A549 (cell line): ENCODE results near the gene ZFYVE19. TPM values are rescaled to one million over a fixed set of nuclear protein-coding genes. Genes with fewer than 3 reads are reported as not detected.

ENCODE experiments used
- ATAC-seq, 2 experiments: fragments of 200-7000 bp in 1 of 2; fragments of >200 bp in 1 of 2; cut with Nextera tagmentation in 1 of 2; cut with Tn5 transposase in 1 of 2; 3 replicates each; pipeline versions ENCODE4 v1.8.0 to v1.9.1; 2018 to 2020; ENCODE audit warnings: mild to moderate bottlenecking in 1 of 2, moderate library complexity in 1 of 2
- CTCF ChIA-PET: fragments of 300-600 bp; sonication (Branson Sonifier 250); formaldehyde crosslinking; extraction: SDS; loops from one replicate; lab custom pipeline; 2021; ENCODE audit warnings: antibody characterized with exemption, inconsistent platforms; lab: Yijun Ruan, JAX
- POLR2A ChIA-PET: fragments of 350-600 bp; formaldehyde crosslinking; extraction: SDS; loops from one replicate; lab custom pipeline; 2021; ENCODE audit warnings: antibody characterized with exemption, inconsistent platforms; lab: Yijun Ruan, JAX
- DNase-seq, 2 experiments: peaks; one replicate each; pipeline versions ENCODE4 v3.0.0 to v3.0.0-alpha.2; 2011 to 2016; ENCODE audit warnings: low read depth in 1 of 2, low spot score in 1 of 2
- FAIRE-seq: peaks from 2 replicates; lab custom pipeline; 2011; peaks lifted over from hg19 to GRCh38; lab: Jason Lieb, UNC
- H3K27ac ChIP-seq, 2 experiments: fragments of >200 bp; sonication (Bioruptor Twin); formaldehyde crosslinking; 3 replicates each; pipeline ENCODE4 v1.5.1; 2016 to 2017
- H3K4me1 ChIP-seq: fragments of >200 bp; sonication (Bioruptor Twin); formaldehyde crosslinking; 3 replicates; pipeline ENCODE4 v1.6.1; 2016
- H3K4me2 ChIP-seq: fragments of >200 bp; sonication (Bioruptor Twin); formaldehyde crosslinking; 3 replicates; pipeline ENCODE4 v1.6.1; 2016
- H3K4me3 ChIP-seq: fragments of >200 bp; sonication (Bioruptor Twin); formaldehyde crosslinking; 3 replicates; pipeline ENCODE4 v1.5.1; 2016
- H3K9me3 ChIP-seq: fragments of >200 bp; sonication (Bioruptor Twin); formaldehyde crosslinking; 3 replicates; pipeline ENCODE4 v1.6.1; 2016
- EHMT2 ChIP-seq: fragments of 200-600 bp; sonication (generic); IDR thresholded peaks from 2 replicates; pipeline ENCODE4 v1.6.1; 2016; ENCODE audit warnings: antibody characterized with exemption, low read depth, mild to moderate bottlenecking, moderate library complexity
- HES2 ChIP-seq: fragments of >200 bp; sonication (Bioruptor Twin); formaldehyde crosslinking; IDR thresholded peaks from 2 replicates; pipeline ENCODE4 v1.6.1; 2016
- HEYL ChIP-seq: fragments of 250-450 bp; sonication (Bioruptor Pico); IDR thresholded peaks from 2 replicates; pipeline ENCODE4 v1.8.0; 2021; ENCODE audit warnings: mild to moderate bottlenecking, moderate library complexity
- HMGXB4 ChIP-seq: fragments of 250-450 bp; sonication (Bioruptor Pico); IDR thresholded peaks from 2 replicates; pipeline ENCODE4 v1.5.0; 2021; ENCODE audit warnings: mild to moderate bottlenecking, moderate library complexity, borderline replicate concordance
- HOXB13 ChIP-seq: fragments of 250-450 bp; sonication (Bioruptor Pico); IDR thresholded peaks from 2 replicates; pipeline ENCODE4 v1.5.0; 2020; ENCODE audit warnings: low read depth, mild to moderate bottlenecking, moderate library complexity
- HOXB5 ChIP-seq: fragments of 250-450 bp; sonication (Bioruptor Pico); IDR thresholded peaks from 2 replicates; pipeline ENCODE4 v1.5.0; 2020; ENCODE audit warnings: mild to moderate bottlenecking, moderate library complexity
- JUN ChIP-seq, 2 experiments: fragments of >200 bp; sonication (Bioruptor Twin); formaldehyde crosslinking; IDR thresholded peaks; 2 replicates in 1 of 2; 3 replicates in 1 of 2; pipeline ENCODE4 v1.6.1; 2016 to 2017
- KDM5A ChIP-seq: fragments of 200-600 bp; sonication (generic); IDR thresholded peaks from 2 replicates; pipeline ENCODE4 v1.6.1; 2016; ENCODE audit warnings: antibody characterized with exemption, mild to moderate bottlenecking
- MAZ ChIP-seq: fragments of 150-350 bp; IDR thresholded peaks from 2 replicates; pipeline ENCODE4 v1.6.1; 2014; ENCODE audit warnings: antibody characterized with exemption, low read depth, low read length, borderline replicate concordance
- POLR2A ChIP-seq: IDR thresholded peaks from 2 replicates; pipeline ENCODE4 v1.6.1; 2012; ENCODE audit warnings: mild to moderate bottlenecking, low read length
- POLR2AphosphoS2 ChIP-seq: conservative IDR thresholded peaks from 2 replicates; pipeline ENCODE4 v1.6.1; 2012; ENCODE audit warnings: low read length, improper control_type of control experiment, inconsistent platforms
- RAD21 ChIP-seq, 2 experiments: fragments of >200 bp in 1 of 2; sonication (Bioruptor Twin) in 1 of 2; formaldehyde crosslinking in 1 of 2; IDR thresholded peaks in 1 of 2; conservative IDR thresholded peaks in 1 of 2; 2 replicates in 1 of 2; 3 replicates in 1 of 2; pipeline ENCODE4 v1.6.1; 2012 to 2018; ENCODE audit warnings: inconsistent platforms in 1 of 2
- RCOR1 ChIP-seq: fragments of 150-350 bp; IDR thresholded peaks from 2 replicates; pipeline ENCODE4 v1.6.1; 2014; ENCODE audit warnings: antibody characterized with exemption, low read length, low read depth
- RFX5 ChIP-seq: fragments of 450-650 bp; IDR thresholded peaks from 2 replicates; pipeline ENCODE4 v1.7.1; 2014; ENCODE audit warnings: antibody characterized with exemption, mild to moderate bottlenecking, moderate library complexity
- RNF2 ChIP-seq: fragments of 200-600 bp; sonication (generic); IDR thresholded peaks from 2 replicates; pipeline ENCODE4 v1.6.1; 2016; ENCODE audit warnings: low read depth, mild to moderate bottlenecking, antibody characterized with exemption, moderate library complexity, borderline replicate concordance
- SMC3 ChIP-seq: fragments of >200 bp; sonication (Bioruptor Twin); formaldehyde crosslinking; IDR thresholded peaks from 3 replicates; pipeline ENCODE4 v1.6.1; 2018; ENCODE audit warnings: inconsistent platforms
- TFCP2L1 ChIP-seq: fragments of 250-450 bp; sonication (Bioruptor Pico); IDR thresholded peaks from 2 replicates; pipeline ENCODE4 v1.5.0; 2021; ENCODE audit warnings: mild to moderate bottlenecking
- TP53 ChIP-seq: fragments of 250-450 bp; sonication (Bioruptor Pico); IDR thresholded peaks from 2 replicates; pipeline ENCODE4 v1.5.0; 2021; ENCODE audit warnings: mild to moderate bottlenecking, moderate library complexity
- ZSCAN20 ChIP-seq: fragments of 250-450 bp; sonication (Bioruptor Pico); IDR thresholded peaks from 2 replicates; pipeline ENCODE4 v1.8.0; 2022; ENCODE audit warnings: mild to moderate bottlenecking, moderate library complexity
- WGBS: methylation state at CpG from one replicate; pipeline ENCODE4 v1.1.6; 2017; ENCODE audit errors: missing lambda C conversion rate; 5-methylcytosine and 5-hydroxymethylcytosine counted together
- polyA plus RNA-seq, 4 experiments: library from polyadenylated mRNA; depleted of rRNA in 3 of 4; stranded (reverse); fragments of >200 nt; fragmentation: RNase III in 1 of 4; extraction: RNeasy Plus Mini Kit Qiagen cat#74134 plus additional on column Dnase treatment in 1 of 4; gene quantifications; 2 replicates in 3 of 4; 3 replicates in 1 of 4; pipeline ENCODE4 v1.2.3, GENCODE V29; 2011 to 2017
- TF ChIP-seq, protein P1 (sequence below): fragments of 150-350 bp; IDR thresholded peaks from 2 replicates; pipeline ENCODE4 v1.6.1; 2014; ENCODE audit warnings: low read depth, mild to moderate bottlenecking, low read length
- TF ChIP-seq, protein P2 (sequence below): fragments of 250-450 bp; sonication (Bioruptor Pico); IDR thresholded peaks from 2 replicates; pipeline ENCODE4 v1.5.0; 2020; ENCODE audit warnings: low read depth, mild to moderate bottlenecking, moderate library complexity

Gene ZFYVE19
- polyA plus RNA-seq, 2 of the 4 experiments (the other 2 are of a cell fraction) = 15.6 to 25.6 TPM

DNA sequence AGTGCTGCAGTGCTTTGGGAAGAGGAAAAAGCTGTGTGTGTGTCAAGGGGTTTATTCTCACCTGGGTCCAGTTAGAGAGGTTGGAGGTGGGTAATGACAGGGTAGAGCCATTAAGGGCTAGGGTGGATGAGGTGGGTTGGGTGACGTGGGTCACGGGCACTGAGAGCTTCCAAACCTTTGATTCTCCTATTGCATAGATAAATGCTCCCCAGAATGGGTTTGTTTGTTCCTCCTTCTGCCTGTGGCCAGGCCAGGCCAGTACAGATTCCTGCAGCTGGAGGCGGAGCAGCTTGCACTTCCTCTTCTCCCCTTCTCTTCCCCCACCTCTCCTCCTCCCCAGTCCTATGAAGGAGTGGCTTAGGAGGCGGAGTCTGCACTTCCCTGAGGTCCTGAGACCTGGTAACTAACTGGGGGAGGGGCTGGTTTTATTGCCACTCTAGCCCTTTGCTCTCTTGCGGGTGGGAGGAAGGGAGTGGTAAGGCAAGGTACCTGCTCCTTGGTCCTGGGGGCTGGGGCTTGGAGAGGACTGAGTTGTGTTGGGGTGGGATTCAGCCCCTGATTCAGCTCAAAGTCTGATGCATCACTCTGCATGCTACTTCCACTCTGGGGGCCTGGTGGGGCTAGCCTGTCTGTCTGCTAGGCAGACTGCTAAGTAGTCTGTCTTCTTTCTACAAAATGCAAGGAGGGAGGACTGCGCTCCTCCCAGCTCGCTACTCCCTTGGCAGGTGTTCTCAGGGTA, 40.5 kb downstream of the ZFYVE19 start:
- FAIRE-seq = no peak
- Histone ChIP-seq H3K9me3 (no peaks in the 10 kb centered on the region), H3K4me2 (peak overlapping the region; percentile 29), H3K4me3 (no peak overlapping the region), H3K4me1 (peaks cover 23% of the 10 kb centered on the region), H3K27ac (peak overlapping the region; percentile 8 to 58; a peak in 4 of 6 replicates)
- TF ChIP-seq KDM5A (no peak), ZSCAN20 (CRISPR knock-in tag) (no peak), RCOR1 (no peak), RAD21 (conservative IDR thresholded peaks at IDR 0.05 in 1 of 2, IDR thresholded peaks at IDR 0.05 in 1 of 2) (no peak), HOXB13 (CRISPR knock-in tag) (no peak), RFX5 (no peak), HEYL (CRISPR knock-in tag) (no peak), JUN (IDR thresholded peaks at IDR 0.05) (no peak), EHMT2 (no peak), HMGXB4 (CRISPR knock-in tag) (no peak), HES2 (no peak)
- peak; percentile 38 to 64 for DNase-seq
- peak; percentile 78 to 91; a peak in 5 of 6 replicates for ATAC-seq
- WGBS = 71% methylated on average over 6 of the region's 7 CpGs
- ChIA-PET POLR2A (no interaction called here), CTCF (interaction anchor here (0.5 to 8.2 kb wide), 7 partner anchors 9 to 101 kb away, joined by 3 to 82 read pairs (median 3); partner anchors contain the start of gene PPP1R14D)

GRCh38 chr15:40850576-40851112, 43.8 kb downstream of the ZFYVE19 start:
- Histone ChIP-seq H3K27ac (no peak overlapping the region), H3K4me2 (no peak overlapping the region), H3K4me3 (no peak overlapping the region), H3K9me3 (no peaks in the 10 kb centered on the region), H3K4me1 (peaks cover 21% of the 10 kb centered on the region)
- ATAC-seq (no peak), DNase-seq (no peak), FAIRE-seq (no peak)
- WGBS = 78% methylated on average over 8 of the region's 8 CpGs
- ChIA-PET CTCF (interaction anchor here (1.9 to 8.2 kb wide), 2 partner anchors 7 to 43 kb away, joined by 4 to 82 read pairs; partner anchors contain the start of gene VPS18), POLR2A (no interaction called here)
- TF ChIP-seq, protein P1, sequence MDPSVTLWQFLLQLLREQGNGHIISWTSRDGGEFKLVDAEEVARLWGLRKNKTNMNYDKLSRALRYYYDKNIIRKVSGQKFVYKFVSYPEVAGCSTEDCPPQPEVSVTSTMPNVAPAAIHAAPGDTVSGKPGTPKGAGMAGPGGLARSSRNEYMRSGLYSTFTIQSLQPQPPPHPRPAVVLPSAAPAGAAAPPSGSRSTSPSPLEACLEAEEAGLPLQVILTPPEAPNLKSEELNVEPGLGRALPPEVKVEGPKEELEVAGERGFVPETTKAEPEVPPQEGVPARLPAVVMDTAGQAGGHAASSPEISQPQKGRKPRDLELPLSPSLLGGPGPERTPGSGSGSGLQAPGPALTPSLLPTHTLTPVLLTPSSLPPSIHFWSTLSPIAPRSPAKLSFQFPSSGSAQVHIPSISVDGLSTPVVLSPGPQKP = no peak
- no peak for TF ChIP-seq HOXB5 (CRISPR knock-in tag)
- TF ChIP-seq POLR2A = no peak
- no peak for TF ChIP-seq POLR2AphosphoS2
- no peak for TF ChIP-seq JUN (IDR thresholded peaks at IDR 0.05)
- TF ChIP-seq HES2 = no peak
- no peak for TF ChIP-seq KDM5A
- TF ChIP-seq, protein P2, sequence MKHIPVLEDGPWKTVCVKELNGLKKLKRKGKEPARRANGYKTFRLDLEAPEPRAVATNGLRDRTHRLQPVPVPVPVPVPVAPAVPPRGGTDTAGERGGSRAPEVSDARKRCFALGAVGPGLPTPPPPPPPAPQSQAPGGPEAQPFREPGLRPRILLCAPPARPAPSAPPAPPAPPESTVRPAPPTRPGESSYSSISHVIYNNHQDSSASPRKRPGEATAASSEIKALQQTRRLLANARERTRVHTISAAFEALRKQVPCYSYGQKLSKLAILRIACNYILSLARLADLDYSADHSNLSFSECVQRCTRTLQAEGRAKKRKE (CRISPR knock-in tag) = no peak
- no peak for TF ChIP-seq HMGXB4 (CRISPR knock-in tag)
- TF ChIP-seq MAZ = no peak
- no peak for TF ChIP-seq TFCP2L1
- no peak for TF ChIP-seq TP53 (CRISPR knock-in tag)
- no peak for TF ChIP-seq SMC3
- no peak for TF ChIP-seq RNF2
- TF ChIP-seq, all 56 proteins: peak for 0
